ENCODE results near the gene TIMP2. TPM values are rescaled to one million over a fixed set of nuclear protein-coding genes. Genes with fewer than 3 reads are reported as not detected.

Gene TIMP2
- total and polyA plus RNA-seq, 2 of the 13 experiments (the other 11 are each of a cell fraction or from before 2014, with no cell fraction given) = 3.8 to 8.5 TPM

DNA sequence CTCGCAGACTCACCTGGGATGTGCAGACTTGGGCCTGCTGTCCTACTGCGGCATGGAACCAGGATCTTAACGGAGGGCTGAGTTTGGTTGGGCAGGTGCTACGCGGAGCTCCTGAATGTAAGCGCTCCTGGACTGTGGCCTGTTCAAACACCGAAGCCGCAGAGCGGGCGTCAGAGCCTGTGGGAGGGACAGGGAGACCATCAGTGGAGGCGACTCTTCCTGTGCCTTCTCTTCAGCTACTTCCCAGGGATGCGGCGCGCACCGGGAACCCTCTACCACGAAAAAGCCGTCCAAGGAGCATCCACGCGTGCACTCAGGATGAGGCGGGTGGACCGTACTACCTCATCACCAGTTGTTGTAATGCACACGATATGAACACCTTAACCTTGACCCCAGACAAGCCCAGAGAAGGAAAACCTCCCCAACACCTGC, 86.6 kb downstream of the TIMP2 start (continued):
- TF ChIP-seq, protein P1, sequence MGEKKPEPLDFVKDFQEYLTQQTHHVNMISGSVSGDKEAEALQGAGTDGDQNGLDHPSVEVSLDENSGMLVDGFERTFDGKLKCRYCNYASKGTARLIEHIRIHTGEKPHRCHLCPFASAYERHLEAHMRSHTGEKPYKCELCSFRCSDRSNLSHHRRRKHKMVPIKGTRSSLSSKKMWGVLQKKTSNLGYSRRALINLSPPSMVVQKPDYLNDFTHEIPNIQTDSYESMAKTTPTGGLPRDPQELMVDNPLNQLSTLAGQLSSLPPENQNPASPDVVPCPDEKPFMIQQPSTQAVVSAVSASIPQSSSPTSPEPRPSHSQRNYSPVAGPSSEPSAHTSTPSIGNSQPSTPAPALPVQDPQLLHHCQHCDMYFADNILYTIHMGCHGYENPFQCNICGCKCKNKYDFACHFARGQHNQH (CRISPR knock-in tag; IDR thresholded peaks at IDR 0.05) = no peak
- TF ChIP-seq, protein P2, sequence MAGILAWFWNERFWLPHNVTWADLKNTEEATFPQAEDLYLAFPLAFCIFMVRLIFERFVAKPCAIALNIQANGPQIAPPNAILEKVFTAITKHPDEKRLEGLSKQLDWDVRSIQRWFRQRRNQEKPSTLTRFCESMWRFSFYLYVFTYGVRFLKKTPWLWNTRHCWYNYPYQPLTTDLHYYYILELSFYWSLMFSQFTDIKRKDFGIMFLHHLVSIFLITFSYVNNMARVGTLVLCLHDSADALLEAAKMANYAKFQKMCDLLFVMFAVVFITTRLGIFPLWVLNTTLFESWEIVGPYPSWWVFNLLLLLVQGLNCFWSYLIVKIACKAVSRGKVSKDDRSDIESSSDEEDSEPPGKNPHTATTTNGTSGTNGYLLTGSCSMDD (CRISPR knock-in tag; IDR thresholded peaks at IDR 0.05) = no peak
- TF ChIP-seq ZNF563 (CRISPR knock-in tag; IDR thresholded peaks at IDR 0.05) = no peak
- TF ChIP-seq ELF4 (CRISPR knock-in tag; IDR thresholded peaks at IDR 0.05; ENCODE audit: borderline replicate concordance) = no peak
- no peak for TF ChIP-seq TSC22D2 (CRISPR knock-in tag; IDR thresholded peaks at IDR 0.05; ENCODE audit: borderline replicate concordance)
- no peak for TF ChIP-seq POLR2AphosphoS5 (IDR thresholded peaks at IDR 0.05; ENCODE audit: low read depth, low read length)
- no peak for TF ChIP-seq FOXA1 (IDR thresholded peaks at IDR 0.05)
- TF ChIP-seq FOXA1 (CRISPR knock-in tag; IDR thresholded peaks at IDR 0.05) = peak; percentile 52; the same call in 1 of the 2 replicates
- TF ChIP-seq, protein P3, sequence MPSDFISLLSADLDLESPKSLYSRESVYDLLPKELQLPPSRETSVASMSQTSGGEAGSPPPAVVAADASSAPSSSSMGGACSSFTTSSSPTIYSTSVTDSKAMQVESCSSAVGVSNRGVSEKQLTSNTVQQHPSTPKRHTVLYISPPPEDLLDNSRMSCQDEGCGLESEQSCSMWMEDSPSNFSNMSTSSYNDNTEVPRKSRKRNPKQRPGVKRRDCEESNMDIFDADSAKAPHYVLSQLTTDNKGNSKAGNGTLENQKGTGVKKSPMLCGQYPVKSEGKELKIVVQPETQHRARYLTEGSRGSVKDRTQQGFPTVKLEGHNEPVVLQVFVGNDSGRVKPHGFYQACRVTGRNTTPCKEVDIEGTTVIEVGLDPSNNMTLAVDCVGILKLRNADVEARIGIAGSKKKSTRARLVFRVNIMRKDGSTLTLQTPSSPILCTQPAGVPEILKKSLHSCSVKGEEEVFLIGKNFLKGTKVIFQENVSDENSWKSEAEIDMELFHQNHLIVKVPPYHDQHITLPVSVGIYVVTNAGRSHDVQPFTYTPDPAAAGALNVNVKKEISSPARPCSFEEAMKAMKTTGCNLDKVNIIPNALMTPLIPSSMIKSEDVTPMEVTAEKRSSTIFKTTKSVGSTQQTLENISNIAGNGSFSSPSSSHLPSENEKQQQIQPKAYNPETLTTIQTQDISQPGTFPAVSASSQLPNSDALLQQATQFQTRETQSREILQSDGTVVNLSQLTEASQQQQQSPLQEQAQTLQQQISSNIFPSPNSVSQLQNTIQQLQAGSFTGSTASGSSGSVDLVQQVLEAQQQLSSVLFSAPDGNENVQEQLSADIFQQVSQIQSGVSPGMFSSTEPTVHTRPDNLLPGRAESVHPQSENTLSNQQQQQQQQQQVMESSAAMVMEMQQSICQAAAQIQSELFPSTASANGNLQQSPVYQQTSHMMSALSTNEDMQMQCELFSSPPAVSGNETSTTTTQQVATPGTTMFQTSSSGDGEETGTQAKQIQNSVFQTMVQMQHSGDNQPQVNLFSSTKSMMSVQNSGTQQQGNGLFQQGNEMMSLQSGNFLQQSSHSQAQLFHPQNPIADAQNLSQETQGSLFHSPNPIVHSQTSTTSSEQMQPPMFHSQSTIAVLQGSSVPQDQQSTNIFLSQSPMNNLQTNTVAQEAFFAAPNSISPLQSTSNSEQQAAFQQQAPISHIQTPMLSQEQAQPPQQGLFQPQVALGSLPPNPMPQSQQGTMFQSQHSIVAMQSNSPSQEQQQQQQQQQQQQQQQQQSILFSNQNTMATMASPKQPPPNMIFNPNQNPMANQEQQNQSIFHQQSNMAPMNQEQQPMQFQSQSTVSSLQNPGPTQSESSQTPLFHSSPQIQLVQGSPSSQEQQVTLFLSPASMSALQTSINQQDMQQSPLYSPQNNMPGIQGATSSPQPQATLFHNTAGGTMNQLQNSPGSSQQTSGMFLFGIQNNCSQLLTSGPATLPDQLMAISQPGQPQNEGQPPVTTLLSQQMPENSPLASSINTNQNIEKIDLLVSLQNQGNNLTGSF (CRISPR knock-in tag; IDR thresholded peaks at IDR 0.05) = no peak
- TF ChIP-seq MEIS1 (CRISPR knock-in tag; IDR thresholded peaks at IDR 0.05; ENCODE audit: borderline replicate concordance) = no peak
- TF ChIP-seq ZNF260 (CRISPR knock-in tag; IDR thresholded peaks at IDR 0.05; ENCODE audit: borderline replicate concordance, low read depth) = no peak
- TF ChIP-seq SIN3B (IDR thresholded peaks at IDR 0.05; ENCODE audit: low read length) = no peak
- no peak; the same call in 1 of the 2 replicates for TF ChIP-seq YEATS4 (CRISPR knock-in tag; IDR thresholded peaks at IDR 0.05; ENCODE audit: borderline replicate concordance)
- no peak for TF ChIP-seq TEAD2 (CRISPR knock-in tag; IDR thresholded peaks at IDR 0.05)
- TF ChIP-seq ZNF790 (CRISPR knock-in tag; IDR thresholded peaks at IDR 0.05; ENCODE audit: borderline replicate concordance) = no peak
- no peak; the same call in 1 of the 2 replicates for TF ChIP-seq ZNF839 (CRISPR knock-in tag; IDR thresholded peaks at IDR 0.05; ENCODE audit: borderline replicate concordance)
- TF ChIP-seq HNRNPL (IDR thresholded peaks at IDR 0.05; ENCODE audit: low read depth, low read length) = no peak
- TF ChIP-seq HOXD1 (CRISPR knock-in tag; IDR thresholded peaks at IDR 0.05) = no peak
- TF ChIP-seq, protein P4, sequence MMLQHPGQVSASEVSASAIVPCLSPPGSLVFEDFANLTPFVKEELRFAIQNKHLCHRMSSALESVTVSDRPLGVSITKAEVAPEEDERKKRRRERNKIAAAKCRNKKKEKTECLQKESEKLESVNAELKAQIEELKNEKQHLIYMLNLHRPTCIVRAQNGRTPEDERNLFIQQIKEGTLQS (CRISPR knock-in tag; IDR thresholded peaks at IDR 0.05) = no peak
- TF ChIP-seq ZMYM3 (CRISPR knock-in tag; IDR thresholded peaks at IDR 0.05) = no peak
- TF ChIP-seq, protein P5, sequence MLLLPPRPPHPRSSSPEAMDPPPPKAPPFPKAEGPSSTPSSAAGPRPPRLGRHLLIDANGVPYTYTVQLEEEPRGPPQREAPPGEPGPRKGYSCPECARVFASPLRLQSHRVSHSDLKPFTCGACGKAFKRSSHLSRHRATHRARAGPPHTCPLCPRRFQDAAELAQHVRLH (CRISPR knock-in tag; IDR thresholded peaks at IDR 0.05; ENCODE audit: borderline replicate concordance, low read depth) = no peak
- TF ChIP-seq PHF8 (CRISPR knock-in tag; IDR thresholded peaks at IDR 0.05) = 0 out of 2 replicates have a peak, but pooled peaks have one; percentile 30
- TF ChIP-seq GATAD2A (CRISPR knock-in tag; IDR thresholded peaks at IDR 0.05) = peak; percentile 30; the same call in 1 of the 2 replicates
- no peak for TF ChIP-seq KDM4B (CRISPR knock-in tag; IDR thresholded peaks at IDR 0.05)
- no peak for TF ChIP-seq RXRB (CRISPR knock-in tag; IDR thresholded peaks at IDR 0.05; ENCODE audit: borderline replicate concordance)
- TF ChIP-seq ZFX (CRISPR knock-in tag; IDR thresholded peaks at IDR 0.05; ENCODE audit: low read depth) = peak; percentile 50
